ENCODE measurements around the gene MYO1D.

MYO1D gene

GRCh38 chr17:32810690-32811089 is 66.2 kb downstream of the MYO1D start:
- no peak for DNase-seq

GRCh38 chr17:32807577-32807976 is 69.3 kb downstream of the MYO1D start:
- no peak for DNase-seq

GRCh38 chr17:32806646-32807045 is 70.3 kb downstream of the MYO1D start:
- DNase-seq = no peak

GRCh38 chr17:32805029-32805976 is 71.6 kb downstream of the MYO1D start:
- peak; percentile 41 for DNase-seq

GRCh38 chr17:32803544-32803943 is 73.4 kb downstream of the MYO1D start:
- no peak for DNase-seq

GRCh38 chr17:32802306-32802705 is 74.6 kb downstream of the MYO1D start:
- no peak for DNase-seq

GRCh38 chr17:32801641-32802040 is 75.3 kb downstream of the MYO1D start:
- no peak for DNase-seq

- DNase-seq = no peak
Measured at GRCh38 chr17:32801193-32801592, 75.7 kb downstream of the MYO1D start.

GRCh38 chr17:32798938-32799337 is 78.0 kb downstream of the MYO1D start:
- DNase-seq = no peak

- DNase-seq = no peak
Measured at GRCh38 chr17:32795339-32795979, 81.5 kb downstream of the MYO1D start.

- DNase-seq = no peak
Measured at GRCh38 chr17:32794533-32795246, 82.2 kb downstream of the MYO1D start.

GRCh38 chr17:32793841-32794240 is 83.1 kb downstream of the MYO1D start:
- DNase-seq = no peak

- no peak for DNase-seq
Measured at GRCh38 chr17:32792207-32792606, 84.7 kb downstream of the MYO1D start.

- DNase-seq = no peak
Measured at GRCh38 chr17:32786169-32786568, 90.8 kb downstream of the MYO1D start.

- DNase-seq = no peak
Measured at GRCh38 chr17:32784113-32784512, 92.8 kb downstream of the MYO1D start.

- peak; percentile 61 for DNase-seq
Measured at GRCh38 chr17:32783602-32784001, 93.3 kb downstream of the MYO1D start.

- DNase-seq = no peak
Measured at GRCh38 chr17:32780721-32781120, 96.2 kb downstream of the MYO1D start.

- DNase-seq = no peak
Measured at GRCh38 chr17:32777922-32778321, 99.0 kb downstream of the MYO1D start.

- DNase-seq = no peak
Measured at GRCh38 chr17:32777436-32777835, 99.5 kb downstream of the MYO1D start.

- no peak for DNase-seq
Measured at GRCh38 chr17:32774695-32775084, 102.2 kb downstream of the MYO1D start.

GRCh38 chr17:32773856-32774694 is 102.8 kb downstream of the MYO1D start:
- DNase-seq = no peak

- no peak for DNase-seq
Measured at GRCh38 chr17:32772453-32773025, 104.4 kb downstream of the MYO1D start.
